Germinal center (tissue), 1 donor: Measurements from ENCODE around the gene BSND.

Experiments used
- DNase-seq: peaks from one replicate; pipeline ENCODE4 v3.0.0; 2012; ENCODE audit warnings: mixed read lengths, low spot score

Gene BSND

GRCh38 chr1:54991939-54992338, 6.8 kb upstream of the BSND start:
- no peak for DNase-seq

GRCh38 chr1:54993140-54993539, 5.6 kb upstream of the BSND start:
- no peak for DNase-seq

- DNase-seq = no peak
Measured at GRCh38 chr1:54994355-54994990, 4.3 kb upstream of the BSND start.

DNA sequence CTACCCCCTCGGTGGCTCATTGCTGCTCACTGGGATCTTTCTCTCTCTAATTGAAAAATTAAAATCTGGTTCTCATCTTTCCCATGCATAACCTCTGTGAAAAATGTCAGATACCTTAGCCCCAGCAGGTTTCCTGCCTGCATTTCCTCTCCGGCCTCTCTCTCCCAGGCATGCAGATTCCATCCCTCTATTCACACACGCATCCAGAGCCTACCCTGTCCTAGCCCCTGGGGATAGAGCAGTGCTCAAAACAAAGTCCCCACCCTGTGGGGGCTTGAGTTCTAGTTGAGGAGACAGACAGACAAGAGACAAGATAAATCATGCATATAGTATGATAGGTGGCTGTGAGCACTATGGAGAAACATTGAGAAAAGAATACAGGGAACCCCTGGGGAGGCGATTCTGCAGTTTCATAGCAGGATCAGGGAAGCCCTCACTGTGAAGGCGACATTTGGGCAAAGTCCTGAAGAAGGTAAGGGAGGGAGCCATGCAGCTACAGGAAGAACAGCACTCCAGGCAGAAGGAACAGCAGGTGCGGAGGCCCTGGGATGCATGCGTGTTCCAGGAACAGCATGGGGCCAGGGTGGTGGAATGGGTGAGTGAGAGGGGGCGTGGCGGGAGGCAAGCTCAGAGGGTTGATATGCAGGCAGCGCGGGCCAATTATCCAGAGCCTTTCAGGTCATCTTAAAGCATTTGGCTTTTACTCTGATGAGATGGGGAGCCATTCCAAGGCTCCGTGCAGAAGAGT, 3.5 kb upstream of the BSND start:
- DNase-seq = no peak

- no peak for DNase-seq
Measured at GRCh38 chr1:54995835-54996234, 2.9 kb upstream of the BSND start.

DNA sequence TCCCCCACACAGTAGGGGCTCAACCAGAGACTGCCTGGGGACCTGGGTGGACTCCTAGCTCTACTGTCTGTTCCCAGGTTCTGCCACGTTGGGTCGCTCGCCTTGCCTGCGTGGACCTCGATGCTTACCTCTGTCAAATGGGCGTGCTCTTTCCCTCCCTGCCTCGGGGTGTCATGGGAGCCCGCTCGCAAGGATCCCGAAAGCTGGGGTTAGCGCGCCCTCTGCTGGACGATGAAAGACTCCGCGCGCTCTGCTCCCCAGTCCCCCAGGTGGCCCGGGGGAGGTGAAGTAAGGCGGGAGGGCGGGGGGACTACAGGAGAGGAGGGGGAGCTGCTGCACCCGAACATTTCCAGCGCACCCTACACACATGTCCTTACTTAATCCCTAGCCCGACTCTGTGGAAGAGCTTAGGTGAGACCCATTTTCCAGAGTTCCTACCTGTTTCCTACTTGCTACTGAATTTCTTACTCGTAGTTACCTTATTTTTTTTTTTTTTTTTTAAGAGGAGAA, 2.3 kb upstream of the BSND start:
- peak; percentile 90 for DNase-seq

GRCh38 chr1:54996869-54997710, 1.6 kb upstream of the BSND start:
- no peak for DNase-seq

DNA sequence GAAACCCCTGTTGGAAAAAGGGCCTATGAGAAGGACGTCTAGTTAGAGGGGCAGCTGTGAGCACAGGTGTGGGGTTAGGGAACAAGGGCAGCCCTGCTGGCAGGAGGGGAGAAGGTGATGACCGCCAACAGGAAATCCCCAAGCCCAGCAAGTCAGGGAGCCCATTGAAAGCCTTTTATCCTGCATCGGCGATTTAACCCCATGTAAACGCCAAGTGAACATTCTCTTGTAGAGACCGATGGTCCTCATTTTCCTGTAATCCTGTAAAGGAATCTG, 1.1 kb upstream of the BSND start:
- no peak for DNase-seq

GRCh38 chr1:54998100-54998499, 633 bp upstream of the BSND start:
- no peak for DNase-seq

DNA sequence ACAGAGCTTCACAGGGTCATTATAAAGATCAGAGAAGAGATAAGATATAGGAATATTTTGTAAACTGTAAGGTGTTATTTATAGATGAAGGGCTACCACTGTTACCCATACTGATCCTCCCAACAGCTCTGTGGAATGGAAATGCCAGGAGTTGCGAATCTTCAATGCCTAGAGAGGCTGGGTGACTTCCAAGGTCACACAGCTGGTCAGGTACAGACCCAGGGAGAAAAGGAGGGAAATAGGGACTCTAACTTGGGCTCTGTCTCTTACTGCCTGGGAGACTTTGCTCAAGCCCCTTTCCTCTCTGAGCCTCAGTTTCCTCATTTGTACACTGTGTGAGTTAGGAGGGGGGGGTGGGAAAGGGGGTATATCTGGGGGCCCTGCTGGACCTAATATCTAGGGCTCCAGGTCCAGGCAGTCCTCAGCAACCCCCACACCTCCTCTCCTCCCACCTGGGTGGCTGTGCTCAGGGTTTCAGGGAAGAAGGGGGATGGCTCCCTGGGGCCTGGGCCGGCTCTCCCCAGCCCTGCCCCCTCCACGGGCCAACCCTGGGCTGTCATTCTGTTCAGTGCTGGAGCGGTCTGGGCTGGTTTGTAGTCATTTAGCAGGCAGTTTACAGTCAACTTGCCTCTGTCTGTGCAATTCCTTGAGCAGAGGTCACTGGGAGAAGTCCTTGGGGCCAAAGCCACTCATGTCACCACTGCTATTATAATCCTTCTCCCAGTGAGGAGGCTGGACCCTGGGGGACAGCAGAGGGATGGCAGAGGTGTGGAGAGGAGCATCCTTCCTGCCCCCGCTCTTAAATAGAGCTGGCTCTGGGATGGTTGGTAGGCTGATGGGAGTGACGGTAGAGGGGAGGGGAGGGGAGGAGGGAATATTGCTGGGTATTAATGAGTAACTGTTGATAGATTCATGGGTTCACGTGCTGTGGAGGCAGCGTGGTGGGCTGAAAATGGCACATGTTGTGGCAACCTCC, 1.7 kb downstream of the BSND start:
- DNase-seq = no peak

DNA sequence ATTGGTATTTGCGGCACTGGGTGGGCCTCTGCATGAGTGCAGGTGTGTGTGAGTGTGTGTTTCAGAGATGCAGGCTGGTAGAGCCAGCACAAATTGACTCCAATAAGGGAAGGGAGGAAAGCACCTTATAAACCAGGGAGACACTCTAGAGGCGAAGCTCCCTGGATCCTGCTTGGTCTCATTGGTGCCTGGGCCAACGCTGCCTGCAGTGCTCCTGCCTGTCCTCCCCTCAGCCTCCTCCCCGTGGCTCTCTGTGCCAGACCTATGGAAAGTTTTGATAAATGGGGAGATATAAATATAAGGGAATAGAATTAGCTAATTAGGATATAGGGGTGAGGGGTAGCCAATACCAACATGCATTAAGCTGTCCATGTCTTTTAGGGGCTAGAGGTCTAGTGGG, 2.6 kb downstream of the BSND start:
- DNase-seq = no peak

DNA sequence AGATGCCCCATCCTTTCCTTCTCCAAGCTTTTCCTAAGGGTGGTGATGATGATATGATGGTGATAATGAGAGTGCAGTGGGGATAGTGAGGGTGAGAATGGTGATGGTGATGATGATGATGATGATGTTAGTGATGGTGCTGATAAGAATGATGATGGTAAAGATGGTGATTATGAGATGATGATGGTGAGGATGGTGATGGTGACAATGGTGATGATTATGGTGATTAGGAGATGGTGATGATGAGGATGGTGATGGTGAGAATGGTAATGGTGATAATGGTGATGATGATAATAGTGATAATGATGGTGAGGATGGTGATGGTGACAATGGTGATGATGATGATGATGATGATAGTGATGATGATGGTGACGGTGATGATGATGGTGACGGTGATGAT, 4.0 kb downstream of the BSND start:
- no peak for DNase-seq

- no peak for DNase-seq
Measured at GRCh38 chr1:55005351-55006140, 6.8 kb downstream of the BSND start.

DNA sequence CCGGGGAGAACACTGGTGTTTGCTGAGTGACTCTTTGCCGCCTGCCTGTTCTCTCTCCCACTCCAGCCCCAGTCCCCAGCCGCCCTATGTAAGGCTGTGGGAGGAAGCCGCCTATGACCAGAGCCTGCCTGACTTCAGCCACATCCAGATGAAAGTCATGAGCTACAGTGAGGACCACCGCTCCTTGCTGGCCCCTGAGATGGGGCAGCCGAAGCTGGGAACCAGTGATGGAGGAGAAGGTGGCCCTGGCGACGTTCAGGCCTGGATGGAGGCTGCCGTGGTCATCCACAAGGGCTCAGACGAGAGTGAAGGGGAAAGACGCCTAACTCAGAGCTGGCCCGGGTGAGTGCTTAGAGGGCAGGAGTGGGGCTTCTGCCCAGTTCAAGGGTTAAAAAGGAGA, 8.2 kb downstream of the BSND start:
- no peak for DNase-seq

DNA sequence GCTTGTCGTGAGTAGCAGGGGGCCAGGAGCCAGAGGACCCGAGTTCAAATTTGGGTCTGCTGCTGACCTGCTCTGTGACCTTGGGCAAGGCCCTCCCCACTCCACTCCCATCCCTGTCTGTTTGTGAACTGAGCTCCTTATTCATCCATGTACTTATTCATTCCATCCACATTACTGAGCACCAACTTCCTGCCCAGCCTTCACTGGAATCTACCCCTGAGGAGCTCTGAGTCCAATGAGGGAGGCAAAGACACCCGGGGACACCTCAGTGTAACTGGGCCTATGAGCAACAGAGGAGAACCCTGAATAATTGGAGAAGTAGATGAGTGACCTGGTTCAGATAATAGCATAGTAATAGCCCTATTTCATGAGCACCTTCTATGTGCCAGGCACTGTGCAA, 8.9 kb downstream of the BSND start:
- no peak for DNase-seq

DNA sequence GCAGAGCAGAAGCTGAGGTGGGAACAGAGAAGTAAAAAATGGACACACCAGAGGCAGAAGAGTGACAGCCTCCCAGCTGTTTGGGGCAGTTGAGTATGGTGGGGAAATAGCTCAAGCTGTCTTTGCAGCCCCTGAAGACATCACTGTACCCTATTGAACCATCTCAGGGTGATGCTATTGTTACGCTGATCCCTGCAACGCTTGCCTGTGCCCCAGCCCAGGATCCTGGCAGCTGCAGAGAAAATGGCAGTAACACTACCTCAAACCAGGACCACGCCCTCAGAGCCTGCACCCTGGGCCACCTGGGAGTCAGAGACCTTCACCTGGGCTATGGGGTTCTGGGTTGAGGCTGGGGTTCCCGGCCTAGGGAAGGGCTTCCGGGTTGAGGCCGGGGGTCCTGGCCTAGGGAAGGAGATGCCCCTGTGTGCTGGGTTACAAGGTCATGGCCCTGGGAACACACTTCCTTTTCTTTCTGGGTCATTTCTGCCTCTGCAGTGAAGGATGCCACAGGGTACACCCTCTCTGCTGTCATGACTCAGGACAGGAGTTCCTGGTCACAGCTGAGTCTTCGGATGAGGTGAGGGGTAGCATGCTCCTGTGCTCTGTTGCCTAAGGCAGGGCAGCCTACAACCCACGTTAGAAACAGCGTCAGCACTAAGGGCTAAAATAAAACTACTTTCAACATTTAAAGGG, 11.6 kb downstream of the BSND start:
- DNase-seq = no peak

- no peak for DNase-seq
Measured at GRCh38 chr1:55010887-55011217, 12.1 kb downstream of the BSND start.

DNA sequence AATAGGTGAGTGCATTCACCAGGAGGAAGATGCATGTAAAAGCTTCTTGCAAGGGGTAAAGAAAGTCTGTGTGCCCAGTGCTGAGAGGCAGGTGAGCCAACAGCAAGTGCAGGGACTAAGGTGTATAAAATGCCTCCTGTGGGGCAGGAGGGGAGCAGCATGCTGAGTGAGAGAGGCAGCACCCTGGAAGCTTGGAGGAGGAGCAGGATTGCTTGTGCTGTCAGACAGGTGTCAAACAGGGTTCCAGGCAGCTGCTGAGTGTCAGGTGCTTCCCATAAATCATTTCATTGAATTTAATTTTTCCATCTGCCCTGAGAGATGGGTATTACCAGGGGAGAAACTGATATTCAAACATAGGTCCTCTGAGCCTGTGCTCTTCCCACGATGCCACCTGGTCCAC, 13.9 kb downstream of the BSND start:
- no peak for DNase-seq

GRCh38 chr1:55015123-55015522, 16.4 kb downstream of the BSND start:
- DNase-seq = no peak

DNA sequence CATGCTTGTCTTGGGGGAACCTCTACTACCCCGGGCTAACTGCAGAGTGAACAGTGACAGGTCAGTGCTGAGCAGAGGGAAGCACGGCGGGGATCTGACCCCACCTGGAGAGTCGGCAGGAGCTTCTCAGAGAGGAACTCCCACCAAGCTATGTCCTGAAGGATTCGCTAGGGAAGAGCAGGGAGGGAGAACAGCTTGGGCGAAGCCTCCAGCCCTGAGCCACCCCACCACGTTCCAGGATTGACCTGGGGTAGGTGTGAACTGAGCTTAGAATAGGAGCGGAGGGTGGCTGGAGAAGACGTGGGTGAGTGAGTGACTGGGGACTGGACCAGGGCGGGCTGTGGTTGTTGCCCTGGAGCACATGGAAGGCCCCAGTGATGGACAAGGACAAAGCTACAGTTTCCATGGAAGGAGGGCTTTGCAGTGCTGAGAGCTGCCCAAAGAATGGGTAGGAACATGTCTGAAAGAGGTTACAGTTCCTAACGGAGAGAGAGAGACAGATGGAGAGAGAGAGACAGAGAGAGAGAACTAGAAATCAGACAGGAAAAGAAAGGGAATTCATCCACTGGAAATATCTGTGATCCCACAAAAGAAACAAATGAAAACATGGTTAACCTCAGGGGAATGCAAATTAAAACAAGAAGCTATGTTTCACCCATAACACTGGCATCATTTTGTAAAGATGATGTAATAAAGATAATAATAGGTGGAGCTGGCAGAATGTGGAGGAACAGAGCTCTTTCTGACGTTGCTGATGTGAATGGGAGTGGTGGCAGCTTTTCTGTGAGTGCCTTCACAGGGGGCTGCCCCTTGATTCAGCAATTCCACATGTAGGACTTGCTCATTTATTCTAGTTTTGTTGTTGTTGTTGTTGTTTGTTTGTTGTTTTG, 17.2 kb downstream of the BSND start:
- no peak for DNase-seq
